HG03439 (cell line): ENCODE data around the gene BBX.
"Not testable (repeated sequence)": the region's sequence is repeated elsewhere in the genome, so short reads cannot be mapped to it uniquely, and the experiment has no call there.

Experiments used
- ATAC-seq: cut with Tn5 transposase; IDR thresholded peaks from one replicate; pipeline ENCODE4 v1.9.1; 2021; ENCODE audit warnings: mild to moderate bottlenecking, moderate library complexity; ENCODE audit not compliant: unreplicated experiment

Gene BBX

GRCh38 chr3:107676469-107677309 lies 153.9 kb downstream of the BBX start:
- no peak for ATAC-seq

GRCh38 chr3:107679921-107680320 lies 157.2 kb downstream of the BBX start:
- ATAC-seq, result no peak

DNA sequence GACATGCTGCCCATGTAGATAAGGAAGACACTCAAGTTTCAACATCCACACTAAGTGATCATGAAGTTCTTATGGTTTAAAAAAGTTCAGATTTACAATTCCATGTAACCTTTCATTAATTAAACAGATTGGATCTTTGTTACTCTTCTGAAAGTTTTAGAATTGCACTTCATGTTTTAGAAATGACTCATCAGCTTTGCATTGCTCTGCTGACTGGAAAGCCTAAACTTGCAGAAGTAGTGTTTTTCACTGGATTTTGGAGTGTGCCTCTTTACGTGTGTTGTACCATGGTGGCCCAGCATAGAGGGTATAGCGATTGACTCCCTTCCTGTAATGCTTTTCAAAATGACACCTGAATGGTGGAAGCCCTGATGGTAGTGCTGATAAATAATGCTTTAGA lies 157.9 kb downstream of the BBX start:
- ATAC-seq, result no peak

GRCh38 chr3:107681396-107681795 lies 158.6 kb downstream of the BBX start:
- no peak for ATAC-seq

GRCh38 chr3:107682580-107682979 lies 159.8 kb downstream of the BBX start:
- no peak for ATAC-seq

DNA sequence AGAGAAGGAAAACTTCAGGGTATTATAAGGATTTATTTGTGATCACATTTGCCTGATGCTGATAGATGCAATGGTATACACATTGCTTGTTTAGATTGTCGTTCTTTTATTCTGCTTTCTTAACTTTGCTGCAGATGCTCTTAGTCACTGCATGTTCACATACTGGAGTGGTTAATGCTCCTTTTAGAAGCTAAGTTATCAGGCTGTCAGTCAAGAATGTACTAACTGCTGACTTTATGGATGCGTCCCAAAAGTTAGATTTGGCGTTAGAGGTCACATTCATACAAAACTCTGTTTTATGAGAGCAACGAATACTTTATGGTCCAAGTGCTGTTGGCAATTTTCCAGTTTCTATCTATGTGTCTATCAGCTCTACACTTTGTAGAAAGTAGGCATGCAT lies 160.7 kb downstream of the BBX start:
- ATAC-seq, result no peak

- no peak for ATAC-seq
Observed at GRCh38 chr3:107684431-107684925, 161.7 kb downstream of the BBX start.

- no peak for ATAC-seq
Observed at GRCh38 chr3:107685383-107685782, 162.6 kb downstream of the BBX start.

GRCh38 chr3:107687056-107687581 lies 164.4 kb downstream of the BBX start:
- ATAC-seq, result no peak

DNA sequence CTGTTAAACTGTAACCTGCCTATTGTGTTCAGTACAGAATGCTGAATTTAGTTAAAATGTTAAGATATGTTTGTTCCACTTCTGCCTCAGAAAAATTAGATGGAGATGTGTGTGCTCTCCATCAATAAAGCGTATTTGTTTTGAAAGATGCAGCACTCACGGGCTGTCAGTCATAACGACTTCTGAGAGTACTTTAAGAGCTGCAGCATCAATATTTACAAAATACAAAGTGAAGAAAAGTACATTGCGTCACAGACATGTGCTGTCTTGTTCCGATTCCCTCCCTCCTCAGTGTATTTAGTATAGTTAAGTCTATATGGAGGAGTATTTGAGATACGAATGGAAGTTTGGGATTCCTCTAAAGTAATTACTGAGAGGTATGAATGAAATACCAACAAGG lies 166.6 kb downstream of the BBX start:
- ATAC-seq, result no peak

DNA sequence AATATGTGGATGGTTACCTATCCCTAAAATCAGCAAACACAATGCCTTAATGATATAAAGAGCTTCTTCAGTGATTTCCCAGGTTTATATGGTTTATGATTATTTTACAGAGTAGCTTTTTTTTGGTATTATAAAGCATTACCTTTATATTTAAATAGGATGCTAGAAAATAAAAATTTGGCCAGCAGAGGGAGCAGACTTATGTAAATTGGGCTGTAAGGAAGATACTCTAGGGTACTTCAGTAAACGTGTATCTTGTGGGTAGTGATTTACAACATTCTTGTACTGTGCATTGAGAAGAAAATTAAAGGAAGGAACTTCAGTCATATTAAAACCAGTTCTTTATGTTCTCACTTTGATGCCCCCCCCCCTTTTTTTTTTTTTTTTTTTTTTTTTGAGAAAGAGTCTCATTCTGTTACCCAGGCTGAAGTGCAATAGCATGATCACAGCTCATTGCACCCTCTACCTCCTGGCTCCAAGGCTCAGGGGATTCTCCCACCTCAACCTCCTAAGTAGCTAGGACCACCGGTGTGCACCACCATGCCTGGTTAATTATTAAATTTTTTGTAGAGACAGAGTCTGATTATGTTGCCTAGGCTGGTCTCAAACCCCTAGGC lies 167.9 kb downstream of the BBX start:
- peak; percentile 75 for ATAC-seq

DNA sequence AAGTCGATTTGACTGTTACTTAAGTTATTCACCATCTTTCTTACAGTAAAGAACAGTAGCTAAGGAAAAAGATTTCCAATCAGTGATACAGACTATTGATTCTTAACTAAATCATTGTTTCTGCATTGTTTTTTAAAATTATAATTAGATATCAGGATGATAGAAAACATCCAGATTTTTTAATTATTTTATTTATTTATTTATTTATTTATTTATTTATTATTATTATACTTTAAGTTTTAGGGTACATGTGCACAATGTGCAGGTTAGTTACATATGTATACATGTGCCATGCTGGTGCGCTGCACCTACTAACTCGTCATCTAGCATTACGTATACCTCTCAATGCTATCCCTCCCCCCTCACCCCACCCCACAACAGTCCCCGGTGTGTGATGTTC lies 169.2 kb downstream of the BBX start:
- not testable (repeated sequence) for ATAC-seq

DNA sequence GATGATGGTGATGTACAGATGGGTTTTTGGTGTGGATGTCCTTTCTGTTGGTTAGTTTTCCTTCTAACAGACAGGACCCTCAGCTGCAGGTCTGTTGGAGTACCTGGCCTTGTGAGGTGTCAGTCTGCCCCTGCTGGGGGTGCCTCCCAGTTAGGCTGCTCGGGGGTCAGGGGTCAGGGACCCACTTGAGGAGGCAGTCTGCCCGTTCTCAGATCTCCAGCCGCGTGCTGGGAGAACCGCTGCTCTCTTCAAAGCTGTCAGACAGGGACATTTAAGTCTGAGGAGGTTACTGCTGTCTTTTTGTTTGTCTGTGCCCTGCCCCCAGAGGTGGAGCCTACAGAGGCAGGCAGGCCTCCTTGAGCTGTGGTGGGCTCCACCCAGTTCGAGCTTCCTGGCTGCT lies 174.6 kb downstream of the BBX start:
- not testable (repeated sequence) for ATAC-seq

- not testable (repeated sequence) for ATAC-seq
Observed at GRCh38 chr3:107697855-107698254, 175.1 kb downstream of the BBX start.

- ATAC-seq, result no peak
Observed at GRCh38 chr3:107699682-107700081, 176.9 kb downstream of the BBX start.

DNA sequence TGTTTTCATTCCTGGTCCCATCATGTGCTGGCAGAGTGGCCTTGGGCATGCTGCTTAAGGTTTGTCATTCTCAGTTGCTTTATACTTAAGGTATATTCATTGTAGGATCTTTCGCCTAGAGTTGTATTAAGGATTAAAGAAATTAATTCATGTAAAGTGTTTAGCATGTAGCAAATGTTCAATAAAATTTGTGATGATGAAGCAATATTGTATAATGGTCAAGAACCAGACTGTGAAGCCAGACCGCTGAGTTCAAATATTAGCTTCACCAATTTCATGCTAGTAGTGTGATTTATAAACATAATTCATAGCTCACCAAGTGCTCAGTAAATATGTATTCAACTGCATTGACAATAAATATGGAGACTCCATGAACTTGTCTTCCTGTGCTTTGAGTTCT lies 178.5 kb downstream of the BBX start:
- ATAC-seq, result no peak

DNA sequence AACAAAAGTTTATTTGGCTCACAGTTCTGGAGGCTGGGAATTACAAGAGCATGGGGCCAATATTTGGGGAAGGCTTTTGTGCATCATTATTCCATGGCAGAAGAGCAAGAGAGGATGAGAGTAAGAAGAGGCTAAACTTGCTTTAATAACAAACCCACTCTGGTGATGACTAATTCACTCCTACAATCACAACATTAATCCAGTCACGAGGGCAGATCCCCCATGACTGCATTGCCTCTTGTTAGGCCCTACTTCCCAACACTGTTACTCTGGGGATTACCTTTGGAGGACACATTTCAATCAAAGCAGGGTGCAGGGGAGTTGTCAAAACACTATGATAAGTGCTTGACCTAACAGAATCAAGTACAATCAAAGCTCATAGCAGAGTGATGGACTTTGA lies 181.7 kb downstream of the BBX start:
- no peak for ATAC-seq

GRCh38 chr3:107705046-107705445 lies 182.3 kb downstream of the BBX start:
- ATAC-seq, result no peak

- no peak for ATAC-seq
Observed at GRCh38 chr3:107710851-107711250, 188.1 kb downstream of the BBX start.

DNA sequence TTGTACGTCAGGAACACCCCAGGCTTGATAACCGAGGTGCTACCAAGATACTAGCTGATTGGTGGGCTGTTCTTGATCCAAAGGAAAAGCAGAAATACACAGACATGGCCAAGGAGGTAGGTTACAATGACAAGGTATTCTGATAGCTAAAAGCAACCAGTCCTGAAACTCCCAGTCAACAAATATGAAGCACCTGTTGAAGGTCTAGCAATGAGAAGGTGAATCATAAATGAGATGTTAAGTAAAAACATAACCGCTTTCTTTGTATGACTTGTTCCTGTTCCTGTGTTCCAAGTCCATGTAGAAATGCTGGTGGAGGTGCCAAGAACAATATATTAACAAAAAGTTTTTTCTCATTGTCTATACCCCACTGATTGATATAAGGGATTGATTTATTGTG lies 194.0 kb downstream of the BBX start:
- no peak for ATAC-seq

DNA sequence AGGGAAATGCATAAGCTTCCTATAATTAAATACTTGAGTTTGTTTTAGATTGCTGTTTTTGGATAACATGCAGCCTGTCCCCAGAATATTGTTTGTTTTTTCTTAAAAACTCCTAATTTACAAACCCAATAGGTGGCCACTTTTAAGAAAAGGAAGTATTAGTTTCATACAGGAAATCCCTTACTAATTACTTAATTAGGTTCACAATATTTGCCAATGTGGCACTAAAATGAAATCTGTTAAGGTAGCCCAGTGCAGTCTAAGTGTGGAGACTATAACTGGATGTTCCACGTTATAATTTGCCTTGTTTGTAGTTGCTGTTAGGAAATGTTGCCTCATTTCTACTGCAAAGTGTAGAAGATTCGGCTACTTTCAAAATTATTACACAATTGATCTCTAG lies 195.8 kb downstream of the BBX start:
- no peak for ATAC-seq

DNA sequence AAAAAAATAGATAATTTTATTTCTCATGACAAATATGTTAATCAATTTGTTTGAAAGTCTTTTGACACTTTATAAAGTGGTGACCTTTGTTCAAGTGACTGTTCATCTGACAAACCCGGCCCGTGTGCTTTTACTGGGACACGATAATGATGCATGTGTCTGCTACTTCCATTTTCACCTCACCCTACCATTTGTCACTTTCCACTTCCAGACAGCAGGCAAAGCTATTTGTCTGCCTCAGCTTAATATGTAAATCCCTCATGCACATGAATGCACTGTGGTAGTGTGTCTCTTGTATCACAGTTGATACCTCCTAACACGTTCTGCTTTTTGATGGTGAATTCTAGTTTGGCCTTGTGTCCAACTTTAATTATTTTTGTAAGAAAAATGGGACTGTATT lies 204.3 kb downstream of the BBX start:
- ATAC-seq, result no peak
